Amniotic epithelial cell (primary cell): Measurements from ENCODE around the gene TBC1D16.

ENCODE experiments used
- DNase-seq: peaks from one replicate; pipeline ENCODE4 v3.0.0-alpha.2; 2010; ENCODE audit warnings: low read depth

Gene TBC1D16

DNA sequence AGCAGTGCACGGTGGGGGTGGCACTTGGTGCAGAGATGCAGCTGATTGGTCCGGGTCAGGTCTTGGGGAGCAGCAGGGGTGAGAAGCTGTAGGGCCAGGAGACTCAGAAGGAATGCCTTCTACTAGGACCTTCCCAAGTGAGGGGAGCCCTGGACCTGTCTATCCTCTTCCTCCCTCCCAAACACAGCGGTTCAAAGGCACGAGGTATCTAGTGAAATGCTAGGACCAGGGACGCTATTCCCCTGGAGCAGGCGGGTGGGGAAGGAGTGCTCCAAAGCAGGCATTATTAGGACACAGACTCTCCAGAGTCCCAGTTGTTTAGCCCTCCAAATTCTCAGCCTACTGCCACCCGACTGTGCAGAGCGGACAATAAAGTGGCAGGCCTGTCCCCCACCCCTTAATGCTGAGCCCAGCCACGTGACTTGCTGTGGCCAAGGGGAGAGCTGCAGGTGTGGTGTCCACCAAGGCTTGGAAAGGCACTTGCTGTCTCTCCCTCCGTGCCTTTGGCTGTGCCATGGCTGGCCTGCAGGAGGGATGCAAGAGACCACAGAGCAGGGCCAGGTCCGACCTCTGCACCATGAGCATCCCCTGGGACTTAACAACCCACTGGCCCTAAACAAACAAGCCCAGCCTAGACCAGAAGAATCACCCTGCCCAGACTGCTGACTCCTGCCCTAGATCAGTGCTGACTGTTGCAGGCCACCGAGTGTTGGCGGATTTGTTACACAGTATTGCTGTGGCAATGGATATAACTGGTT, 97.2 kb downstream of the TBC1D16 start:
- no peak for DNase-seq

DNA sequence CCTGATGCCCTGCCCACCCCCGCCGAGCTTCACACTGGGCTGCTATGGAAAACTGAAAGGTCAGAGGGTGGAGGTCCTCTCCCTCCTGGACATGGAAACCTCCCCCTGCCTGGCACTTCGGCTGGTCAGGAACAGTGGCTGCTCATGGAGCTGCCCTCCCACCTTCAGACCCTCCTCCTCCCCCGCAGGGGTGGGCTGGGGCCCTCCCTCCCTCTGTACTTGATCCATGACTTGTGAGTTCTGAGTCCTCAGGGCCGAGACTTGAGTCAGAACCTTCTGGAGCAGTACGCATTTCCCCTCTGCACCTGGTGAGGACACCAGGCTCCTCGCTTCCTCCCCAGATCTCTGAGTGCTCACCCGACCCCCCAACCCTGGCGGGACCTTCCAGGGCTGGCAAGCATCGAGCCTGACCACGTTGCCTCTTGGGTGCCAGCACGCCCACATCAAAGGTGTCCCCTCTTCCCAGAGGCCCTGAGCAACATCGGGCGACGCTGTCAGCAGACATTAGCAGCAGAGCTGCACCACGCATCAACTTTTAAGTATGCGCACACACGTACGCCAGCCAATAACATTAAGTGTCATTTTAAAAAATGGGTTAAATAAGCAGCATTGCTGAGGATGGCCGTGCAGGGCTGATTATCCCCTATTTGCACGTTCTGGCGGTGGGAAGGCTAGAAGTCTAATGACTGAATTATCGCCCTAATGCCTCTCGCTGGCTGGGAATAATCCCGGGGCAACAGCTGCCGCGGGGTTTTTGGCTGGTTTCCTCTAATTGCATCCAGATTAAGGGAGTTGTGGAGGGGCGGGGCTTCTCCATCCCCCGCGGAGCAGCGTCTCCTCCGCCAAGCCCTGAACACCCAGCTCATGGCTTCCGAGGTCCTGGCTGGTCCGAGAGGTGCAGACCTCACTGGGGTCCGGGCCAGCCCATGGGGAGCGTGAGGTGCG, 98.0 kb downstream of the TBC1D16 start:
- DNase-seq: no peak

DNA sequence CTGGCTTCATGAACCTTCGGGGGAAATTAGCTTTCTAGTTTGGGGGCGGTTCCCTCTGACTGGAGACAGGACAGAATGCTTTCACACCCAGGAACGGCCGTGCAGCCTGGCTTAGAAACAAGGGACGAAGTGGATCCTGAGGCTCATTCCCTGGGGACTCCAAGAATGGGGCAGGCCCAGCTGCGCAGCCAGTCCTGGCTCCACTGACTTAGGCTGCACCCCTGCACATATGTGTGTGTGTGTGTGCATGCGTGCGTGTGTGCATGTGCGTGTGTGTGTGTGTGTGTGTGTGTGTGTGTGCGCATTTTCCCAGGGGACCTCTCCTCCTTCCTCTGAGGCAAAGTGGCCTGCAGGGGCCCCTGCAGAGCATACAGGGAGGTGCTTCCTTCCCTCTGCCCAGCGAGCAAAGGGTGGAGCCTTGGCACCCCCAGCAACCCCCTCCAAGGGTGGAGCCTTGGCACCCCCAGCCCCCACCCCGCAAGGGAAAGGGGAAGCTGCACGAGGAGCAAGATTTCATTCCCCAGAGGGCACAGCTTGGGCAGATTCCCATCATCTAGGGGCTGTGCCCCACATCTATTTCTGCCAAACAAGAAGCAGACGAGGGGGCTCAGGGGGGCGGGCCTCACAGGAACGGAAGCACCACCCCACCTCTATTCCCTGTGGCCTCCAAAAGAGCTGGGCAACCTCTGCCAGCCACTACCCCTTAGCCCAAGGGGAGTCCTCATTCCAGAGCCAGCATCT, 98.9 kb downstream of the TBC1D16 start:
- DNase-seq: no peak

DNA sequence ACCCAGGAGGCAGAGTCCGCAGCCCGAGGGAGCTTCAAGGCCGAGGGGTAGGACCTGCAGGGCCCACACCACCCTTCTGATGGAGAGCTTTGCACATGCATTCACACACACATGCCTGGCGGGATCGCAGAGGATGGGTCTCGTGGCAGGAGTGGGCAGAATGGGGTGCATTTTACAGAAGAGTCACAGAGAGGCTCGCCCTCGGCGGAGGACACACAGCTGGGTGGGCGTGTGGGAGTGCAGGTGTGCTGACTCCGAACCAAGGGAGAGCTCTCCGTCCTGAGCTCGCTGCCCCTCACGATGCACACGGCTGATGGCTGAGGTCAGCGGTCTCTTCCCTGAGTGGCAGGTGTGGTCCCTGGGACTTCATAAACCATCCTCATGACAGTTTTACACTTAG, 99.6 kb downstream of the TBC1D16 start:
- no peak for DNase-seq

DNA sequence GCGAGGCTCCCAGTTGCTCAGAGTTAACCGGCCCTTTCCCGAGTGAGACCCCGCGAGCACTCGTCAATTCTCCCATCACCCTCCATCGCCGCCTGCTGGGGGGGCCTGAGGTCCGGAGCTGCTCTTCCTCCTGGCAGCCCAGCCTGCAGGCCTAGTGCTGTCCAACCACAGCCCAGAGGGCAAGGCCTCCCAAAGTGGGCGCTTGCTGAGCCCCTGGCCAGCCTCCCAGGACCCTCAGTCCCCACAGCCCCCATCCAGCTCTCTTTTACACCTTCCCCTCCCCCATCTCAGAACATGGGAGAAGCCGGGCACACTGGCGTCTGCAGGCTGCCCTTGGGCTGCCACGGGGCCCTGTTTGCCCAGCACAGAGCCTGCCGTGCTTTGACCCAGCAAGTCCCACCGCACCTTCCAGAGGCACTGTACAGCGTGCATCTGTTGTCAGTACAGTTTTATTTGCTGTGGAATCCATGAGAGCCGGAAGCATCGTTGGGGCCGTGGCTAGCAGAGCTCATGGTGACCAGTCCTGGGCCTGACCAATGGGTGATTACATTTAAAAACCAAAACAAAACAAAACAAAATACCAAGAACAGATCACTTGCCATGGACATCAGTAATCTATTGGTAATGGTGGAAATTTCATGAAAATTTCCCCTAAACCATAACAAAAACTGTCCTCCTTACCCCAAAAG, 100.3 kb downstream of the TBC1D16 start:
- DNase-seq: no peak

DNA sequence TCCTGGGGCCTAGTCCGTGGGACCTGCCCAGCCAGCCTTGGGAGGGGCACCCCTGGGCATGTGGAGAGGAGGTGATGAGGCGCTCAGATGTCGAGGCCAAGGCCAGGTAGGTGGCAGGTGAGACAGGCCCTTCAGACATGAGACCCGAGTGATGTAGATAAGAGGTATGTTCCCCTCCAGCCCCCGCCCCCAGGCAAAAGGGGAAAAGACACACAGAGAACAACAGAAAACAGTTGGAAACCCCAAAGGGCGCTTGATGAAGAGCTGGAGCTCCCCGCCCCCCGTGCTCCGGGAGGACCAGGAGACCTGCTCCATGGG, 101.1 kb downstream of the TBC1D16 start:
- DNase-seq: no peak

DNA sequence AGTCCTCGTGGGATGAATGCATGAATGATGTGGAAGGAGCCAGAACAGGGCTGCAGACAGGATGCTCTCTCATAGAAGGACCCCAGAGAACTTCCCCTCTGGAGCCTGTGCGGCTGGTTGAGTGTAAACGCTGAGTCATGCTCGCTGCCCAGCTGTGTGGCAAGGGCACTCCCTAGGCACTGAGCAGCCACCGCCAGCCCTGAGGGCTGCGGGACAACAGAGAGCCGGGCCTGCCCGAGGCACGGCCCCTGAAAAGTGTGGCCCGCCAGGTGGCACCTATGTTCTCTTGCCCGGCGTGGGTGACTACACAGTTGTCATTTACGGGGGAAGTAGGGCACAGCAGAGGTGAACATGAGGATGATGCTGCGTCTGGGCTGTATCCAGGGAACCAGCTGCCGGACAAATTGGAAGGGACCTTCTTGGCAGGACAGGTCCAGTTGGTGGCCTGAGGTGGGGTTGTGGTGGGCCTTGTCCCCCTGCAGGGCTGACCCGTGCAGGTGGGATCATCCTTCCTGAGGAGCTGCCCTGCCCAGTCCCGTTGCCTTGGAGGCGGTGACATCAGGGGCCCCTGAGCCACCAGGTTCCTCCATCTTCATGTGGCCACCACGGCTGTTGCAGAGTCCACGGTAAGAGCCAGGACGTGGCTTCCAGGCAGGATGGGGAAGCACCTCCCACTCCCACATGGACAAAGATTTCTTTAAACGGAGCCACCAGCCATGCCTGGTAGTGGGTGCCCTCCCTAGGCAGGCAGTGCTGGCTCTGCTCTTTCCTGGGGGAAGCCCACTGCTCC, 101.6 kb downstream of the TBC1D16 start:
- peak; percentile 14 for DNase-seq

DNA sequence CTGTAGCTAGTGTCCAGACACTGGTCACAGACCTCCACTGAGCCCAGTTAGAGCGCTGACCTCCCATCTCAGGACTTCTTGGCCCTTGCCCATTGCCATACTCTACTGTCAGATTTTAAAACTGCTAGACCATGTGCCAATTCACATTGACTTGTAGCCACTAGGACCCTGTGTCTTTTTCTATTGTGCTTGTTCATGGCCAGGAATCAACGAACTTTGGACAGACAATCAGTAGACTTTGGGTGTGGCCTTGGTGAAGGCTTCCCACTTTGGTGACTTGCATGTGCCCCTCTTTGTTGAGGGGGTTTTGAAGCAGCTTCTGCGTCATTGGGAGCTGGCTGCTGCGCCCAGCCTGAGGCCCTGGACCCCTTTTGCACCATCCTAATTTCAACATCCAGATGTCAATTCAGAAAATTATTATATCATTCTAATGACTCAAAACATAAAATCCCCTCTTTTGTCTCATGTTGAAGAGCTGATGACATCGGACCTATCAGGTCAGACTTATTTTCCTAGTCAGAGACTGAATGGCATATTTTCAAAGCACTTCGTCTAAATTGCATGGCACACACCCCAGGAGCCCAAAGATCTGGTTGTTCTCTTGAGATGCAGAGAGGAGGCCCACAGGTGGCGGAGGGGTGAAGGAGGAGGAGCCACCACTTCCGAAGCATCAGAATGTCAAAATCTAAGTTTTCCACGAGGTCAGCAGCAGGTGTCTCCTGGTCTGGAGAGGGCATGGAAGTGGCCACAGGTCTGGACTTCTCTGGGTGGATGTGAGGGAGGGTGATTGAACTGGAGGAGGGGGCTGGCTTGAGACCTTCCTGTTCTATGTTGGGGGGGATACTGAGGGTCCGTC, 103.0 kb downstream of the TBC1D16 start:
- DNase-seq: no peak

DNA sequence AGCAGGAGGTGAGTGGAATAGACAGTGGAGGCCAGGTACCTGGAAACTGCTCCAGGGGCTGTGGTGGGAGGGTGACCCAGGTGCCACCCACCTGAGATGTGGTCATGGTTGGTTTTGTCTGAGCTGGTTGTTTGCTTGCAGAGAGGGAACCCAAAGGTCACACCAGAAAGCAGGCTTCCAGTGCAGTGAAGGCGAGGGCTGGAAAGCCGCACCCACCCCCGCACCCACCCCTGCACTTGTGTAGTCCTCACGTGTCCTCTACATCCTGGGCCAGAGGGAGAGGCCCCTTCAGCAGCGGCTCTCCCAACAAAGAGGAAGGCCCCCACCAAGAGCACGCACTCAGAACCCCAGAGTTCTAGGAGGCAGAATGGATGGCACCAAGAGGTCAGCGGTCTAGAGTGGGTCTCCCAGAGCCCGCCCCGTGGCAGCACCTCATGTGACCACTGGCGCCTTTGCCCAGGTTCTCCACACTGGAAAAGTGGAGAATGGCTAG, 103.8 kb downstream of the TBC1D16 start:
- DNase-seq: no peak

DNA sequence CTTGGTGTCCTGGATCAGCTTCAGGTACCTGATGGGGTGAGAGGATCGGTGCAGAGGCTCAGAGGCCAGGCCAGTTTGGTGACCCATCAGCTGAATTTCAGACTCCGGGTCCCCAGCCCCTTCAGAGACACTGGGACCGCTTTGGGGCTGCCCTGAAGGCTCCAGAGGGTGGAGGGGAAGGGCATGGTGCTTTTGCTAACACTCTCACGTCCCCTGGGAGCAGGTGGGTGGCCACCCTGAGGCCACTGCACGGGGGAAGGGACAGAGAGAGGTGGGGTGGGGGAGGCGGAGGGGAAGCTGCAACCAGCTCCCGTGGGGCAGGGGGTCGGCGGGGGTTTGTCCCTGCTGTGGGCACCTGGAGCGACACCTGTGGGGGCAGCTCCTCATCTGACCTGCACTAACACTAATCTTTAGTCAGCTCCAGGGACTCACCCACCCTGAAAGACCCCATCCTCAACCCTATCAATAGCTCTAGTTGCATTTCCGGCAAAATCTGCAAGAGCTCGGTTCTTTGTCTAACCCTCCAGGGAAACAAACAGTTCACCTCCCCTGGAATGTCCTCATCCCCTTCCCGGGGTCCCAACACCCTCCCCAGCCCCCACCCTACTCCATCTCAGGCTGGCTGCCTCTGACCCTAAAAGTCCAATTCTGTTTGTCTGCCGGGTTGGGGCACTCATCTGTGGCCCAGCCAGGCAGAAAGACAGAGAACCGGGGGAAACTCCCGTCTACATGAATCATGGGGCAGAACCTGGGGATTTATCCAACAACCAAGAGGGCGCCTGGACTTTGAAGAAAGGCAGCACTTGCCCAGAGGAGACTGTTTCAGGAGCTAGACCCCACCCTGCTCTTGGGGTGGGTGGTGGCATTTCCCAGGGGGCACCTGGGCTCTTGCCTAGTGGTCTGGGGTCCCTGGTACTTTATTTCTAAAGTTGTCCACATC, 104.5 kb downstream of the TBC1D16 start:
- peak; percentile 36 for DNase-seq

DNA sequence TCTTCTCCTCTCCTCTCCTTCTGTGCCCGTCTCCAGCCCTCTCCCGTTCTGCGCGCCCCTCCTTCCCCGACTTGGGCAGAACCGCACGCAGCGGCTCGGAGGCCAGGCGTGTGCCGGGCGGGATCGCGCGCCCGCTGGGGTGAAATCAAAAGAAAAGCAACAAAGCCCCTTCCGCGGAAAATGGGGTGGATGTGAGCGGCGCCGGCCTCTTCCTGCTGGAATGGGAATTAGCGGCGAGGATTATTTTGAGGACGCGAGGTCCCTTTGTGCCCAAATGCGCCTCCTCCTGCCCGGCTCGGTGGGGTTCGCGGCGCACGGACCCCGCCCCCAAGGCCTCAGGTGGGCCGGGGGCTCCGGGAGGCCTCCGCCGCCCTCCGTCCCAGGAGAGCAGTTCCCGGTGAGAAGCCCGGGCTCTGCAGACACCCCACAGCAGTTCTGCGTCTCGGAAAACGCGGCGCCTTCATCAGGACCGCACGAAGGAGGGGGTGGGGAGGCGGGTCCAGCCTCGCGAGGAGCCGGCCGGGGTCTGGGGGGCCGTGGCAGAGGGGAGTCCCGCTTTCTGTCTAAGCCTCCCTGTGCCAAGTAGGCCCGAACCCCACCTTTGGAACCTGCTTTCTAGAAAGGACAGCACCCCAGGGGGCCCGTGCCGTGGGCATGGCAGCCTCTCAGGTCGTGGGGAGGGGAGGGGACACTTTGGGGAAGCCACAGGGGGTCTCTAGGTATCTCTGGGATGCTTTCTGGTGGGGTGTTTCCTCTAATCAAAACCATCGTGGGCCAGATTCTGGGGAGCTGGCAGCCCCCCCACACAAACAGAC, 105.4 kb downstream of the TBC1D16 start:
- no peak for DNase-seq

DNA sequence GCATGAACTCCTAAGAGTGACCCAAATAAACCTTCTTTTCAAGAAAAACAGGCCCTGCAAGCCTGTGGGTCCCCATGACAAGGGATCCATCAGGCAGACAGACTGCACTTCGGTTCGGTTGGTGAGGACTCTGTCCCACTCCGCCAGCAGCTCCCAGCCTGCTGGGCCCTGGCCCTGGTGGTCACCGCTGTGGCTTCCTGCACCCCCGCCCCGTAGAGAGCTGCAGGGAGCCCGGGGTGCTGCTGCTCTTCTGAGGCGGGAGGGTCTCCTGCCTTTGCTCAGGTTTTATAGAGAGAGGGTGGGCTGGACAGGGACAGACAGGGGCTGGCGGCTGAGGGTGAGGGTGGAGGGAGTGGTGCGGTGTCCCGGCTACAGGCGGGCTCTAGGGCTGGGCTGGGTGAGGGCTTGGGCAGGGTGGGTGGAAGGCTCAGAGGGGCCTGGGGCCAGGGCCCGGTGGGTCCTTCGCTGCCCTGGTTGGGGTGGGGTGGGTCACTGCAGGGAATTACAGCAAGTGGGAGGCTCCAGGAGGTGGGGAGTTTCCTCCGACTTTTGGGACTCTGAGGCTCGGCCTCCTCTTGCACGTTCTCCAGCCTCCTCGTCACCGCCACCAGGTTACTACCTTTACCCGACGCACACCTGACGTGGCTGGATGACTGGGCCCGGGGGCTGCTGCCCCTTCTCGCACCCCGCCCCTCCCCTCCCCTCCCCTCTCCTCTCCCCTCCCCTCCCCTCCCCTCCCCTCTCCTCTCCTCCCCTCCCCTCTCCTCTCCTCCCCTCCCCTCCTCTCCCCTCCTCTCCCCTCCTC, 106.2 kb downstream of the TBC1D16 start:
- no peak for DNase-seq

DNA sequence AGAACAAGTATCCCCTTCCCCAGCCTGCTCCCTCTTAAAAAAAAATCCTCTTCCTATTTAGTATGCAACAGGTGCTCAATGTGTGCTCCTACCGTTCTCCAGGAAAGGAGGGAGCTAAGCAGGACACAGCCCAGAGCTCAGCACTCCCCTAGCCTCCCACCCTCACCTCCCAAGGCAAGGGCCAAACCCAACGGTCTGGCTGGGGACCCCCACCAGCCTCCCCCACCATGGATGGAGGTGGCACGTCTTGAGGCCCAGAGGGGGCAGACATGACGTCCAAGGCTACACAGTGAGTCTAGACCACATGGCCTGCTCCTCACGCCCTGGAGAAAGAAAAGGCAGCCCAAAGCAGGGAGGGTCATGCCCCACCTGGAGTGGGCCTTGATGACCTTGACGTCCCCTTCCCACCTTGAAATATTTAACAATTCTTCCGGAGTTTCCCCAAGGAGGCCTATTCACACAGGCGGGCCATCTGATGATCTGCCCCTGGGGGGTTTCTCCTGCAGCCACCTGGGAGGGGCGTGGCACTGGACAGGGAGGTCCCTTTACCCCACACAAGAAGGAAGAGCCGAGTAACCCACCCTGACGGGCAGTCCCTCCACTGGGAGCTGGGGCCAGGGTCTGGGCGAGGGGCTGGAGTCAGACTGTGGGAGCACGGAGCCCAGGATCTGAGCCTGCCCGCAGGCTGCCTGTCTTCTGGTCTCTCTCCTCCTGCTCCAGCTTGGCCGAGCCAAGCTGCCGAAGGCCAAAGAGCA, 107.0 kb downstream of the TBC1D16 start:
- DNase-seq: no peak

DNA sequence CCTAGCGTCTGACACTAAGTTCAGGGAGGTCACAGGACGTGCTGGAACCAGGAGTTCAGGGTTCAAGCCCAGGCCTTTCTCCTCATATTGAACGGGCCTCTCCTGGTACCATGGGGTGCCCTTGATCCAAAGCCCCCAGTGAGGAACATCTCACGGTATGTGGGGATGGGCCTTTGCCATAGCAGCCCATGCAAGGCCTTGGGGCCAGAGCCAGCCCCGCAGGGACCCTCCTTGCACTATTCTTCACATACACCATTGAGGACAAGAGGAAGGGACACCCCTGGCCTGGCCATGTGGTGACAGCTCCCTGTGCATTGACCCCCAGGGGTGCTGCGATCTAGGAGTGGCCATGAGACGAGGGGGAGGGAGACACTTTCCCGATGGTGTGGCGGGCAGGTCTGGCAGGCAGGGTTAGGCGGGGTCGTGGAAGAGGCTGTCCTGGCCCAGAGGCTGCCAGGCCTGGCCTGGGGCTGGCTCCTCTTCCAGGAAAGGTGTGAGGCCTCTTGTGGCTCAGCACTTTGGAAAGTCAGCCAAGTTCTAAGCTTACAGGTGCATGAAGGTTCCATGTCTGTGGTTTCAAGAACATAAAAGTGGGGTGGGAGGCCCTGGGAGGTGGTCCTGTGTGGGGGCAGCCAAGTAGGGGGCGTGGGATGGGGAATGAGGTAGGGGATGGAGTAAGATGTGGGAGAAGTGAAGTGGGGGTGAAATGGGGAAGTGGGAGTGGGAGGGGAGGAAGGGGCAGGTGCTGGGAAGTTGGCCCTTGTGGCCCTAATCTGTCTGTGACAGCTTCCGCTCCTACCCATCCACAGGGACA, 107.8 kb downstream of the TBC1D16 start:
- DNase-seq: no peak

DNA sequence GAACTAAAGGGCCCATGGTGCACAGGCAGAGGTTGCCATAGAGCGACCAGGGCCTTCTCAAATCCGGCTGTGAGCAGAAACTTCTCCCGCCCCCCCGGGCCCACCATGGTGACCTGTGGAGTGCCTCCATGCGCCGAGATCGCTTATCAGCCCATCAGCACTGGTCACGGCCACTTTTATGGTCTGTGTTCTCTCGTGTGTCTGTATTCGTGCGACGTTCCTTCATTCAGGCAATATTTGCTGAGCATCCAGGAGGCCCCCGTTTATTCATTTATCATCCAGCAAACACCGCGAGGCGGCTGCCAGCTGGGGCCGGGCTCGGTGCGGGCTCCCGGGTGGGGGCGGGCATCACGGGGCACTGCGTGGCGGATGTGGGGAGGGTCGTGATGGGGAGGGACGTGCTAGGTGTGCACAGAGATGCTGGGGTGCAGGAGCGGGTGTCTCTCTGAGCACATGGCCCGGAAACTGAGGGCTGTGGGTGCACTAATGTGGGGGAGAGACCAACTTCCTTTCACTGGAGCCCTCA, 108.5 kb downstream of the TBC1D16 start:
- no peak for DNase-seq
